A549 (cell line): Measurements from ENCODE around the gene COQ8B. TPM values are rescaled to one million over a fixed set of nuclear protein-coding genes. Genes with fewer than 3 reads are reported as not detected.

ENCODE experiments used
- ATAC-seq, 2 experiments: fragments of 200-7000 bp in 1 of 2; fragments of >200 bp in 1 of 2; cut with Nextera tagmentation in 1 of 2; cut with Tn5 transposase in 1 of 2; 3 replicates each; pipeline versions ENCODE4 v1.8.0 to v1.9.1; 2018 to 2020; ENCODE audit warnings: mild to moderate bottlenecking in 1 of 2, moderate library complexity in 1 of 2
- CTCF ChIA-PET: fragments of 300-600 bp; sonication (Branson Sonifier 250); formaldehyde crosslinking; extraction: SDS; loops from one replicate; lab custom pipeline; 2021; ENCODE audit warnings: antibody characterized with exemption, inconsistent platforms; lab: Yijun Ruan, JAX
- POLR2A ChIA-PET: fragments of 350-600 bp; formaldehyde crosslinking; extraction: SDS; loops from one replicate; lab custom pipeline; 2021; ENCODE audit warnings: antibody characterized with exemption, inconsistent platforms; lab: Yijun Ruan, JAX
- DNase-seq, 2 experiments: peaks; one replicate each; pipeline versions ENCODE4 v3.0.0 to v3.0.0-alpha.2; 2011 to 2016; ENCODE audit warnings: low read depth in 1 of 2, low spot score in 1 of 2
- FAIRE-seq: peaks from 2 replicates; lab custom pipeline; 2011; peaks lifted over from hg19 to GRCh38; lab: Jason Lieb, UNC
- H3K27ac ChIP-seq, 2 experiments: fragments of >200 bp; sonication (Bioruptor Twin); formaldehyde crosslinking; 3 replicates each; pipeline ENCODE4 v1.5.1; 2016 to 2017
- H3K4me1 ChIP-seq: fragments of >200 bp; sonication (Bioruptor Twin); formaldehyde crosslinking; 3 replicates; pipeline ENCODE4 v1.6.1; 2016
- H3K4me2 ChIP-seq: fragments of >200 bp; sonication (Bioruptor Twin); formaldehyde crosslinking; 3 replicates; pipeline ENCODE4 v1.6.1; 2016
- H3K4me3 ChIP-seq: fragments of >200 bp; sonication (Bioruptor Twin); formaldehyde crosslinking; 3 replicates; pipeline ENCODE4 v1.5.1; 2016
- H3K9me3 ChIP-seq: fragments of >200 bp; sonication (Bioruptor Twin); formaldehyde crosslinking; 3 replicates; pipeline ENCODE4 v1.6.1; 2016
- ATOH8 ChIP-seq: fragments of 250-450 bp; sonication (Bioruptor Pico); IDR thresholded peaks from 2 replicates; pipeline ENCODE4 v1.5.0; 2020; ENCODE audit warnings: low read depth, mild to moderate bottlenecking, moderate library complexity
- BCL3 ChIP-seq: fragments of >200 bp; sonication (Bioruptor Twin); formaldehyde crosslinking; IDR thresholded peaks from 3 replicates; pipeline ENCODE4 v1.6.1; 2016
- CBX8 ChIP-seq: fragments of 200-600 bp; sonication (generic); IDR thresholded peaks from 2 replicates; pipeline ENCODE4 v1.6.1; 2016
- CHD2 ChIP-seq: fragments of 150-350 bp; IDR thresholded peaks from 2 replicates; pipeline ENCODE4 v1.6.1; 2014; ENCODE audit warnings: low read length; ENCODE audit not compliant: partially characterized antibody
- CHD4 ChIP-seq: fragments of 200-600 bp; sonication (generic); IDR thresholded peaks from 2 replicates; pipeline ENCODE4 v1.6.1; 2016; ENCODE audit warnings: antibody characterized with exemption, mild to moderate bottlenecking, borderline replicate concordance
- EHMT2 ChIP-seq: fragments of 200-600 bp; sonication (generic); IDR thresholded peaks from 2 replicates; pipeline ENCODE4 v1.6.1; 2016; ENCODE audit warnings: antibody characterized with exemption, low read depth, mild to moderate bottlenecking, moderate library complexity
- FOSB ChIP-seq: fragments of 250-450 bp; sonication (Bioruptor Pico); IDR thresholded peaks from 2 replicates; pipeline ENCODE4 v1.5.0; 2020; ENCODE audit warnings: mild to moderate bottlenecking, moderate library complexity
- HES2 ChIP-seq: fragments of >200 bp; sonication (Bioruptor Twin); formaldehyde crosslinking; IDR thresholded peaks from 2 replicates; pipeline ENCODE4 v1.6.1; 2016
- HOXA7 ChIP-seq: fragments of 250-450 bp; sonication (Bioruptor Pico); IDR thresholded peaks from 2 replicates; pipeline ENCODE4 v1.5.0; 2020; ENCODE audit warnings: mild to moderate bottlenecking, moderate library complexity
- HOXB5 ChIP-seq: fragments of 250-450 bp; sonication (Bioruptor Pico); IDR thresholded peaks from 2 replicates; pipeline ENCODE4 v1.5.0; 2020; ENCODE audit warnings: mild to moderate bottlenecking, moderate library complexity
- JUNB ChIP-seq: fragments of >200 bp; sonication (Bioruptor Twin); formaldehyde crosslinking; IDR thresholded peaks from 2 replicates; pipeline ENCODE4 v1.6.1; 2016
- MAFK ChIP-seq: fragments of 450-650 bp; IDR thresholded peaks from 2 replicates; pipeline ENCODE4 v1.6.1; 2014; ENCODE audit not compliant: partially characterized antibody
- MYC ChIP-seq: IDR thresholded peaks from 2 replicates; pipeline ENCODE4 v1.6.1; 2012; ENCODE audit warnings: mild to moderate bottlenecking, inconsistent platforms, low read length, improper control_type of control experiment, borderline replicate concordance
- POLR2AphosphoS2 ChIP-seq: conservative IDR thresholded peaks from 2 replicates; pipeline ENCODE4 v1.6.1; 2012; ENCODE audit warnings: low read length, improper control_type of control experiment, inconsistent platforms
- REST ChIP-seq: fragments of 200-600 bp; sonication (generic); IDR thresholded peaks from 2 replicates; pipeline ENCODE4 v1.6.1; 2016; ENCODE audit warnings: antibody characterized with exemption, mild to moderate bottlenecking, moderate library complexity
- RFX5 ChIP-seq: fragments of 450-650 bp; IDR thresholded peaks from 2 replicates; pipeline ENCODE4 v1.7.1; 2014; ENCODE audit warnings: antibody characterized with exemption, mild to moderate bottlenecking, moderate library complexity
- SREBF2 ChIP-seq: fragments of 450-650 bp; IDR thresholded peaks from 2 replicates; pipeline ENCODE4 v1.6.1; 2014; ENCODE audit warnings: mild to moderate bottlenecking, moderate library complexity
- TFCP2L1 ChIP-seq: fragments of 250-450 bp; sonication (Bioruptor Pico); IDR thresholded peaks from 2 replicates; pipeline ENCODE4 v1.5.0; 2021; ENCODE audit warnings: mild to moderate bottlenecking
- TP53 ChIP-seq: fragments of 250-450 bp; sonication (Bioruptor Pico); IDR thresholded peaks from 2 replicates; pipeline ENCODE4 v1.5.0; 2021; ENCODE audit warnings: mild to moderate bottlenecking, moderate library complexity
- ZNF302 ChIP-seq: fragments of 250-450 bp; sonication (Bioruptor Pico); IDR thresholded peaks from 2 replicates; pipeline ENCODE4 v1.9.0; 2021; ENCODE audit warnings: inconsistent platforms, mild to moderate bottlenecking, moderate library complexity
- WGBS: methylation state at CpG from one replicate; pipeline ENCODE4 v1.1.6; 2017; ENCODE audit errors: missing lambda C conversion rate; 5-methylcytosine and 5-hydroxymethylcytosine counted together
- polyA plus RNA-seq, 4 experiments: library from polyadenylated mRNA; depleted of rRNA in 3 of 4; stranded (reverse); fragments of >200 nt; fragmentation: RNase III in 1 of 4; extraction: RNeasy Plus Mini Kit Qiagen cat#74134 plus additional on column Dnase treatment in 1 of 4; gene quantifications; 2 replicates in 3 of 4; 3 replicates in 1 of 4; pipeline ENCODE4 v1.2.3, GENCODE V29; 2011 to 2017

COQ8B gene
- polyA plus RNA-seq, 2 of the 4 experiments (the other 2 are of a cell fraction): 47.2 to 63.6 TPM

GRCh38 chr19:40685016-40685526, 31.6 kb downstream of the COQ8B start:
- WGBS: 94% methylated on average over 3 of the region's 3 CpGs
- no peak overlapping the region for H3K4me3 ChIP-seq
- no peak overlapping the region for H3K4me2 ChIP-seq
- ATAC-seq: no peak
- DNase-seq: no peak
- ChIA-PET POLR2A (no interaction called here), CTCF (interaction anchor here (0.6 to 14.9 kb wide), 7 partner anchors 17 to 65 kb away, joined by 3 to 140 read pairs (median 4); partner anchors contain the start of gene ACTMAP)
- H3K27ac ChIP-seq: no peak overlapping the region
- no peak for TF ChIP-seq ZNF302 (CRISPR knock-in tag)
- TF ChIP-seq ATOH8 (CRISPR knock-in tag): no peak
- TF ChIP-seq JUNB: no peak
- TF ChIP-seq HOXA7: no peak
- TF ChIP-seq POLR2AphosphoS2: no peak; the same call in 1 of the 2 replicates
- FAIRE-seq: peak; percentile 23
- no peaks in the 10 kb centered on the region for H3K9me3 ChIP-seq
- peaks cover 25% of the 10 kb centered on the region for H3K4me1 ChIP-seq

GRCh38 chr19:40684280-40684679, 32.4 kb downstream of the COQ8B start:
- CTCF ChIA-PET: interaction anchor here (0.7 to 14.9 kb wide), 7 partner anchors 11 to 365 kb away, joined by 3 to 140 read pairs (median 3); no protein-coding TSS in a partner anchor
- Histone ChIP-seq H3K4me3 (no peak overlapping the region), H3K27ac (no peak overlapping the region), H3K4me2 (no peak overlapping the region), H3K9me3 (no peaks in the 10 kb centered on the region), H3K4me1 (peaks cover 19% of the 10 kb centered on the region)
- WGBS: 95% methylated on average over 32 of the region's 32 CpGs
- TF ChIP-seq MAFK: no peak
- no peak for TF ChIP-seq RFX5
- no peak for TF ChIP-seq TFCP2L1 (CRISPR knock-in tag)
- TF ChIP-seq EHMT2: no peak
- TF ChIP-seq MYC: no peak
- TF ChIP-seq REST: no peak
- no peak for TF ChIP-seq HES2
- TF ChIP-seq SREBF2: no peak
- TF ChIP-seq FOSB: no peak
- no peak for TF ChIP-seq BCL3
- TF ChIP-seq HOXA7: no peak
- TF ChIP-seq HOXB5 (CRISPR knock-in tag): no peak
- no peak for TF ChIP-seq CHD2
- TF ChIP-seq TP53 (CRISPR knock-in tag): no peak
- TF ChIP-seq CHD4: no peak
- no peak for TF ChIP-seq CBX8
- no peak for DNase-seq
- ATAC-seq: no peak
- FAIRE-seq: no peak
- POLR2A ChIA-PET: no interaction called here
